ENCODE results near the gene EIPR1. TPM values are rescaled to one million over a fixed set of nuclear protein-coding genes. Genes with fewer than 3 reads are reported as not detected.

The EIPR1 gene
- total RNA-seq, 1 donor from 2014 or later, result 27.8 TPM

- Histone ChIP-seq H3K27me3 (ENCODE audit: insufficient read depth, low read length) (no peaks in the 10 kb centered on the region), H3K9me3 (ENCODE audit: insufficient read depth, low read depth, low read length) (no peaks in the 10 kb centered on the region), H3K27ac (ENCODE audit: low read depth, low read length) (no peak overlapping the region), H3K4me3 (ENCODE audit: insufficient read depth, low read depth, low read length) (no peak overlapping the region), H3K36me3 (ENCODE audit: insufficient read depth, low read length) (peaks cover 12% of the 10 kb centered on the region), H3K4me2 (ENCODE audit: low read length) (no peak overlapping the region), H3K9ac (ENCODE audit: low read length) (no peak overlapping the region), H3K4me1 (ENCODE audit: insufficient read depth, low read length) (no peaks in the 10 kb centered on the region), H4K20me1 (ENCODE audit: insufficient read depth, low read length) (peaks cover 31% of the 10 kb centered on the region), H2AFZ (ENCODE audit: low read depth, low read length) (no peak overlapping the region), H3K79me2 (ENCODE audit: insufficient read depth, low read length) (peaks cover 73% of the 10 kb centered on the region)
- Mint-ChIP-seq H3K36me3 (ENCODE audit: low read depth, unreplicated experiment) (no peaks in the 10 kb centered on the region), H3K9me3 (ENCODE audit: unreplicated experiment) (no peaks in the 10 kb centered on the region), H3K27me3 (ENCODE audit: low read depth, unreplicated experiment) (no peaks in the 10 kb centered on the region), H3K4me3 (ENCODE audit: unreplicated experiment) (no peak overlapping the region), H3K4me1 (ENCODE audit: low read depth, unreplicated experiment) (peaks cover 2% of the 10 kb centered on the region), H3K27ac (ENCODE audit: unreplicated experiment) (no peak overlapping the region)
- FAIRE-seq (no peak), DNase-seq (ENCODE audit: low read depth) (no peak)
- TF ChIP-seq EZH2 (IDR thresholded peaks at IDR 0.05; ENCODE audit: insufficient read depth, low read length) (no peak), CTCF (IDR thresholded peaks at IDR 0.05; ENCODE audit: insufficient read depth, low read depth, low read length) (no peak)
Measured at GRCh38 chr2:3386448-3386958, 8.9 kb upstream of the EIPR1 start.

GRCh38 chr2:3379647-3380534 lies 2.3 kb upstream of the EIPR1 start, which contains the start of gene TRAPPC12:
TRAPPC12 (plus strand) TSS chr2:3379694; CDS start chr2:3387624, 7,930 bp downstream.
- H3K4me2 ChIP-seq (ENCODE audit: low read length), result peak within 1 kb of the TSS; percentile 88
- Mint-ChIP-seq H3K27ac (ENCODE audit: unreplicated experiment) (peak within 1 kb of the TSS; percentile 69), H3K9me3 (ENCODE audit: unreplicated experiment) (no peaks in the 10 kb centered on the region), H3K4me1 (ENCODE audit: low read depth, unreplicated experiment) (peaks cover 14% of the 10 kb centered on the region), H3K36me3 (ENCODE audit: low read depth, unreplicated experiment) (no peaks in the 10 kb centered on the region), H3K27me3 (ENCODE audit: low read depth, unreplicated experiment) (no peaks in the 10 kb centered on the region), H3K4me3 (ENCODE audit: unreplicated experiment) (peak within 1 kb of the TSS; percentile 98)
- peaks cover 3% of the 10 kb centered on the region for H3K36me3 ChIP-seq (ENCODE audit: insufficient read depth, low read length)
- no peak for FAIRE-seq
- peak within 1 kb of the TSS; percentile 89 for H3K27ac ChIP-seq (ENCODE audit: low read depth, low read length)
- peak within 1 kb of the TSS; percentile 92 for H3K9ac ChIP-seq (ENCODE audit: low read length)
- H3K4me3 ChIP-seq (ENCODE audit: insufficient read depth, low read depth, low read length), result peak within 1 kb of the TSS; percentile 87
- H2AFZ ChIP-seq (ENCODE audit: low read depth, low read length), result peak within 1 kb of the TSS; percentile 93
- no peaks in the 10 kb centered on the region for H3K27me3 ChIP-seq (ENCODE audit: insufficient read depth, low read length)
- peaks cover 26% of the 10 kb centered on the region for H3K4me1 ChIP-seq (ENCODE audit: insufficient read depth, low read length)
- H4K20me1 ChIP-seq (ENCODE audit: insufficient read depth, low read length), result peaks cover 3% of the 10 kb centered on the region
- no peak for TF ChIP-seq EZH2 (IDR thresholded peaks at IDR 0.05; ENCODE audit: insufficient read depth, low read length)
- no peak for TF ChIP-seq CTCF (IDR thresholded peaks at IDR 0.05; ENCODE audit: insufficient read depth, low read depth, low read length)
- peak; percentile 78 for DNase-seq (ENCODE audit: low read depth)
- H3K79me2 ChIP-seq (ENCODE audit: insufficient read depth, low read length), result peaks cover 66% of the 10 kb centered on the region
- H3K9me3 ChIP-seq (ENCODE audit: insufficient read depth, low read depth, low read length), result no peaks in the 10 kb centered on the region

GRCh38 chr2:3379339-3379646 lies 1.7 kb upstream of the EIPR1 start:
- Histone ChIP-seq H2AFZ (ENCODE audit: low read depth, low read length) (peak overlapping the region; percentile 93), H3K4me1 (ENCODE audit: insufficient read depth, low read length) (peaks cover 26% of the 10 kb centered on the region), H3K36me3 (ENCODE audit: insufficient read depth, low read length) (no peaks in the 10 kb centered on the region), H4K20me1 (ENCODE audit: insufficient read depth, low read length) (no peaks in the 10 kb centered on the region), H3K27ac (ENCODE audit: low read depth, low read length) (peak overlapping the region; percentile 89), H3K9me3 (ENCODE audit: insufficient read depth, low read depth, low read length) (no peaks in the 10 kb centered on the region), H3K79me2 (ENCODE audit: insufficient read depth, low read length) (peaks cover 60% of the 10 kb centered on the region), H3K4me3 (ENCODE audit: insufficient read depth, low read depth, low read length) (peak overlapping the region; percentile 87), H3K9ac (ENCODE audit: low read length) (peak overlapping the region; percentile 92), H3K27me3 (ENCODE audit: insufficient read depth, low read length) (no peaks in the 10 kb centered on the region), H3K4me2 (ENCODE audit: low read length) (peak overlapping the region; percentile 85)
- Mint-ChIP-seq H3K27me3 (ENCODE audit: low read depth, unreplicated experiment) (no peaks in the 10 kb centered on the region), H3K27ac (ENCODE audit: unreplicated experiment) (peak overlapping the region; percentile 47), H3K9me3 (ENCODE audit: unreplicated experiment) (no peaks in the 10 kb centered on the region), H3K4me3 (ENCODE audit: unreplicated experiment) (peak overlapping the region; percentile 98), H3K36me3 (ENCODE audit: low read depth, unreplicated experiment) (no peaks in the 10 kb centered on the region), H3K4me1 (ENCODE audit: low read depth, unreplicated experiment) (peaks cover 14% of the 10 kb centered on the region)
- FAIRE-seq (no peak), DNase-seq (ENCODE audit: low read depth) (no peak)
- TF ChIP-seq CTCF (IDR thresholded peaks at IDR 0.05; ENCODE audit: insufficient read depth, low read depth, low read length) (no peak), EZH2 (IDR thresholded peaks at IDR 0.05; ENCODE audit: insufficient read depth, low read length) (no peak)
